BJ (cell line): ENCODE data around the gene GAS2L2. TPM values are rescaled to one million over a fixed set of nuclear protein-coding genes. Genes with fewer than 3 reads are reported as not detected.

Source experiments
- CTCF ChIA-PET: fragments of 350-600 bp; formaldehyde crosslinking; extraction: SDS; loops from one replicate; lab custom pipeline; 2021; ENCODE audit warnings: antibody characterized with exemption, inconsistent platforms; lab: Yijun Ruan, JAX
- POLR2A ChIA-PET: fragments of 300-600 bp; sonication (Branson Sonifier 250); formaldehyde crosslinking; extraction: SDS; loops from one replicate; lab custom pipeline; 2021; ENCODE audit warnings: antibody characterized with exemption; lab: Charles Lee
- DNase-seq: peaks from one replicate; pipeline ENCODE4 v3.0.0-alpha.2; 2011; ENCODE audit warnings: low read depth
- H3K27me3 ChIP-seq: 2 replicates; pipeline ENCODE4 v1.6.0; 2011; ENCODE audit warnings: low read length; ENCODE audit not compliant: control insufficient read depth, insufficient read depth
- H3K36me3 ChIP-seq: 2 replicates; pipeline ENCODE4 v1.5.1; 2011; ENCODE audit warnings: low read length; ENCODE audit not compliant: control insufficient read depth, insufficient read depth
- H3K4me3 ChIP-seq: 2 replicates; pipeline ENCODE4 v1.5.1; 2011; ENCODE audit warnings: low read depth, mild to moderate bottlenecking, control low read depth, low read length
- CTCF ChIP-seq: IDR thresholded peaks from 2 replicates; pipeline ENCODE4 v1.5.1; 2011; ENCODE audit warnings: low read depth, mild to moderate bottlenecking, control low read depth, inconsistent platforms, low read length, moderate library complexity; ENCODE audit not compliant: insufficient read depth
- polyA plus RNA-seq: library from polyadenylated mRNA; depleted of rRNA; stranded (reverse); fragments of >200 nt; gene quantifications from 2 replicates; pipeline ENCODE4 v1.2.3, GENCODE V29; 2011; rRNA removed

Gene GAS2L2
- polyA plus RNA-seq, 1 experiment, result not detected

GRCh38 chr17:35701491-35701890 is 51.5 kb downstream of the GAS2L2 start:
- ChIA-PET POLR2A (no interaction called here), CTCF (interaction anchor here (1.4 kb wide), 1 partner anchor 9 kb away, joined by 3 read pairs; no protein-coding TSS in a partner anchor)
- Histone ChIP-seq H3K4me3 (no peak overlapping the region), H3K27me3 (no peaks in the 10 kb centered on the region), H3K36me3 (no peaks in the 10 kb centered on the region)
- DNase-seq, result no peak
- TF ChIP-seq CTCF, result no peak

DNA sequence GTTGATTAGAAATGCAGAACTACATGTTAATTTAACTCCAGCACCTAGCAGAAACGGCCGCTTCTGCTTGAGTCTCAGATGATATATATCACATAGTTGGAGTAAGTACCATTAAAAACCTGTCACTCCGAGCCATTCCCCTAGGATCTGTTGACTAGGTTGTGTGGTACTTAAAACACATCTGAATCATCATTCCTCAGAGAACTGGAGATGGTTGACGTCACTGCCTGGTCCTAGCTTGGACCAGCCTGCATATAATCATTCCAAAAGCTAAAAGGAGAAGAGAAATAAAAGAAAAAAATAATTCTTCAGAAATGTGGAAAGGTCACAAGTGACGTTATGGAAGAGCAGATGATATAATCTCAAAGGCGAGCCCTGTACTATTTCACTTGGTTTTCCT is 52.9 kb downstream of the GAS2L2 start:
- no peaks in the 10 kb centered on the region for H3K27me3 ChIP-seq
- TF ChIP-seq CTCF, result no peak
- DNase-seq, result no peak
- H3K4me3 ChIP-seq, result no peak overlapping the region
- ChIA-PET CTCF (interaction anchor here (1.4 to 1.6 kb wide), 2 partner anchors 10 to 15 kb away, joined by 3 to 5 read pairs; no protein-coding TSS in a partner anchor), POLR2A (no interaction called here)
- H3K36me3 ChIP-seq, result no peaks in the 10 kb centered on the region

- H3K36me3 ChIP-seq, result peaks cover 3% of the 10 kb centered on the region; the same call in 1 of the 2 replicates
- H3K4me3 ChIP-seq, result no peak overlapping the region
- TF ChIP-seq CTCF, result no peak
- DNase-seq, result no peak
- CTCF ChIA-PET, result interaction anchor here (1.0 kb wide), 1 partner anchor 15 kb away, joined by 4 read pairs; no protein-coding TSS in a partner anchor
- POLR2A ChIA-PET, result no interaction called here
- H3K27me3 ChIP-seq, result no peaks in the 10 kb centered on the region
Measured at GRCh38 chr17:35698800-35699199, 54.2 kb downstream of the GAS2L2 start.

DNA sequence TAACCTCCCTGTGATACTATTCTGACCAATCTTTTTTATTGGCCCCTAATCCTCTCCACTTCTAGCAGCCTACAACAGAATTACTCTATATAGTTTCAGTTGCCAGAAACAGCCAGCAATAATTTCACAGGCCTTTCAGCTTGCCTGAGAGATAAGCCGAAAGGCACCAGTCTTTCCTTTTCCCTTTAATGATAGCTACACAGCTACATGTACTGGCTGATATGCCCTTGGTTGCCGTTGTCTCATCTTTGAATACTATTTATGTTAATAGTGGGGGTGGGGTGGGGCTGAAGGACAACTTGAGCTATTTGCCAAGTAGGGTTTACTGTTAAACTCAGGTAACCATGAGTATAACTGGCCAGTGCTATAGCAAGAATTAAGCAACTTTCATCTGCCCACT is 57.4 kb downstream of the GAS2L2 start:
- CTCF ChIA-PET, result interaction anchor here (0.9 to 1.3 kb wide), 2 partner anchors 10 to 52 kb away, joined by 4 to 5 read pairs; no protein-coding TSS in a partner anchor

GRCh38 chr17:35694906-35695305 is 58.1 kb downstream of the GAS2L2 start:
- no peak for TF ChIP-seq CTCF
- POLR2A ChIA-PET, result no interaction called here
- DNase-seq, result no peak
- peaks cover 8% of the 10 kb centered on the region for H3K36me3 ChIP-seq
- H3K4me3 ChIP-seq, result no peak overlapping the region
- CTCF ChIA-PET, result interaction anchor here (1.2 to 1.3 kb wide), 2 partner anchors 10 to 53 kb away, joined by 3 to 5 read pairs; no protein-coding TSS in a partner anchor
- no peaks in the 10 kb centered on the region for H3K27me3 ChIP-seq

More for the DNA sequence above, 57.4 kb downstream of the GAS2L2 start:
- DNase-seq, result no peak
- POLR2A ChIA-PET, result no interaction called here
- H3K36me3 ChIP-seq, result peaks cover 7% of the 10 kb centered on the region
- no peak for TF ChIP-seq CTCF
- no peaks in the 10 kb centered on the region for H3K27me3 ChIP-seq
- H3K4me3 ChIP-seq, result no peak overlapping the region

Other genes starting within 250 kb of the GAS2L2 start
- gene SLFN12L, start 215.6 kb downstream of the GAS2L2 start, polyA plus RNA-seq, result not detected in 2 replicates
- not detected in 2 replicates for gene SLFN14, start 192.4 kb downstream of the GAS2L2 start, polyA plus RNA-seq
- 8.5 and 11.0 TPM in 2 replicates for gene PEX12, start 174.7 kb downstream of the GAS2L2 start, polyA plus RNA-seq
- gene AP2B1, start 165.9 kb downstream of the GAS2L2 start, polyA plus RNA-seq, result 122 and 151 TPM in 2 replicates
- gene RASL10B, start 21.6 kb downstream of the GAS2L2 start, polyA plus RNA-seq, result 3.2 and 4.5 TPM in 2 replicates
- not detected in 2 replicates for gene C17orf50, start 7.6 kb upstream of the GAS2L2 start, polyA plus RNA-seq
- gene MMP28, start 42.4 kb upstream of the GAS2L2 start, polyA plus RNA-seq, result 0.15 and 0.28 TPM in 2 replicates
- 27.4 and 49.6 TPM in 2 replicates for gene TAF15, start 56.2 kb upstream of the GAS2L2 start, polyA plus RNA-seq
- not detected in 2 replicates for gene HEATR9, start 115.7 kb upstream of the GAS2L2 start, polyA plus RNA-seq
- 0.16 TPM in 2 replicates for gene CCL5, start 127.1 kb upstream of the GAS2L2 start, polyA plus RNA-seq
- gene RDM1, start 177.5 kb upstream of the GAS2L2 start, polyA plus RNA-seq, result 0.17 and 0.20 TPM in 2 replicates
- gene LYZL6, start 190.5 kb upstream of the GAS2L2 start, polyA plus RNA-seq, result not detected in 2 replicates
- not detected in 2 replicates for gene CCL16, start 228.3 kb upstream of the GAS2L2 start, polyA plus RNA-seq
- gene CCL14, start 233.5 kb upstream of the GAS2L2 start, polyA plus RNA-seq, result not detected in 2 replicates
- gene CCL15, start 248.3 kb upstream of the GAS2L2 start, polyA plus RNA-seq, result not detected in 2 replicates